Measurements from ENCODE around the gene HSD17B1. TPM values are rescaled to one million over a fixed set of nuclear protein-coding genes. Genes with fewer than 3 reads are reported as not detected.

Gene HSD17B1
- total and polyA plus RNA-seq, 2 of the 13 experiments (the other 11 are each of a cell fraction or from before 2014, with no cell fraction given), result 0.54 to 0.93 TPM

- ATAC-seq (no peak), FAIRE-seq (no peak), DNase-seq (ENCODE audit: low spot score) (no peak)
- TF ChIP-seq NFATC3 (CRISPR knock-in tag; IDR thresholded peaks at IDR 0.05), result no peak
- no peak for TF ChIP-seq JUND (CRISPR knock-in tag; IDR thresholded peaks at IDR 0.05)
- no peak for TF ChIP-seq ETV6 (CRISPR knock-in tag; conservative IDR thresholded peaks at IDR 0.05)
- TF ChIP-seq RCOR2 (CRISPR knock-in tag; IDR thresholded peaks at IDR 0.05), result no peak
- no peak for TF ChIP-seq ZMYM4 (CRISPR knock-in tag; IDR thresholded peaks at IDR 0.05)
- TF ChIP-seq NFYB (CRISPR knock-in tag; IDR thresholded peaks at IDR 0.05), result no peak
- no peak for TF ChIP-seq SP4 (CRISPR knock-in tag; IDR thresholded peaks at IDR 0.05)
- no peak for TF ChIP-seq ZNF510 (CRISPR knock-in tag; IDR thresholded peaks at IDR 0.05; ENCODE audit: low read depth)
- TF ChIP-seq DR1 (CRISPR knock-in tag; IDR thresholded peaks at IDR 0.05), result no peak
- no peak for TF ChIP-seq MEIS1 (CRISPR knock-in tag; IDR thresholded peaks at IDR 0.05; ENCODE audit: borderline replicate concordance)
- no peak for TF ChIP-seq DMTF1 (CRISPR knock-in tag; IDR thresholded peaks at IDR 0.05)
- no peak for TF ChIP-seq MATR3 (CRISPR knock-in tag; IDR thresholded peaks at IDR 0.05)
- TF ChIP-seq RELA (CRISPR knock-in tag; IDR thresholded peaks at IDR 0.05), result no peak
- TF ChIP-seq MTA1 (CRISPR knock-in tag; IDR thresholded peaks at IDR 0.05; ENCODE audit: borderline replicate concordance), result no peak
- TF ChIP-seq HIC2 (CRISPR knock-in tag; IDR thresholded peaks at IDR 0.05; ENCODE audit: low read depth), result no peak
- no peak for TF ChIP-seq BRCA1 (CRISPR knock-in tag; IDR thresholded peaks at IDR 0.05)
- no peaks in the 10 kb centered on the region for H3K79me2 ChIP-seq (ENCODE audit: insufficient read depth, low read length)
- H2AFZ ChIP-seq (ENCODE audit: low read length), result no peak overlapping the region
- no peak overlapping the region for H3K4me2 ChIP-seq (ENCODE audit: low read depth, low read length)
- H3K9ac ChIP-seq (ENCODE audit: insufficient read depth, low read depth, low read length), result no peak overlapping the region
- H4K20me1 ChIP-seq (ENCODE audit: insufficient read depth, low read length), result no peaks in the 10 kb centered on the region
- no peak overlapping the region for H3K4me3 ChIP-seq (replicated peaks in 1 of 3; ENCODE audit: insufficient read depth in 1 of 3, low read depth in 2 of 3, low read length in 3 of 3)
- in situ Hi-C loops (cut with HindIII; ENCODE audit: extremely low pct_ligation_motif_present, low pct_unique_long_range_greater_than_20kb) (no loop called here), intact Hi-C loops (cut with micrococcal nuclease; ENCODE audit: unreplicated experiment) (no loop called here)
- POLR2A ChIA-PET, result interaction anchor here (1.1 kb wide), 1 partner anchor 23 kb away, joined by 3 read pairs; the partner anchor contains the start of genes RETREG3 and TUBG1
- H3K9me3 ChIP-seq (ENCODE audit: low read length), result no peaks in the 10 kb centered on the region
- H3K4me1 ChIP-seq (ENCODE audit: insufficient read depth, low read length), result no peaks in the 10 kb centered on the region
- H3K27me3 ChIP-seq (ENCODE audit: control insufficient read depth in 1 of 2, insufficient read depth in 2 of 2, low read length in 2 of 2), result no peaks in the 10 kb centered on the region
- CTCF ChIA-PET (ENCODE audit: low intra/inter-chr PET ratio, low total read pairs), result no interaction called here
- peaks cover 51 to 96% of the 10 kb centered on the region in 2 experiments for H3K36me3 ChIP-seq (replicated peaks in 1 of 2; ENCODE audit: control insufficient read depth in 1 of 2, insufficient read depth in 2 of 2, low read length in 2 of 2)
- no peak overlapping the region for H3K27ac ChIP-seq (ENCODE audit: extremely low read length, insufficient read depth, low read length)
- 94% methylated on average over 7 of the region's 7 CpGs for WGBS (ENCODE audit: low lambda C conversion rate)
- no TSS peak for BruUV-seq (replicated peaks)
Observed at GRCh38 chr17:42586514-42587230, 33.9 kb downstream of the HSD17B1 start.
